ENCODE data around the gene HRH2. TPM values are rescaled to one million over a fixed set of nuclear protein-coding genes. Genes with fewer than 3 reads are reported as not detected.
A peak's percentile ranks its signal among the peaks of the same experiment; 100 is the strongest.

HRH2 gene
- total and polyA plus RNA-seq, 2 experiments from 2014 or later, result not detected

- no peak overlapping the region for H3K4me3 ChIP-seq
- H3F3A ChIP-seq (ENCODE audit: insufficient read depth), result no peaks in the 10 kb centered on the region
- H3K27me3 ChIP-seq (replicated peaks; ENCODE audit: insufficient read depth), result no peaks in the 10 kb centered on the region
- no peaks in the 10 kb centered on the region for H3K36me3 ChIP-seq (ENCODE audit: low read depth)
- H3K9ac ChIP-seq, result no peak overlapping the region
- H3K79me2 ChIP-seq (ENCODE audit: insufficient read depth), result no peaks in the 10 kb centered on the region
- no peak overlapping the region for H2AFZ ChIP-seq
- in situ Hi-C loops (cut with MboI), result loop anchor here (25.0 kb wide), 1 partner anchor 595 kb away; no protein-coding TSS in a partner anchor
- H3K4me2 ChIP-seq (ENCODE audit: unreplicated experiment), result no peak overlapping the region
- H4K20me1 ChIP-seq (ENCODE audit: insufficient read depth), result no peaks in the 10 kb centered on the region
- TF ChIP-seq EZH2 (IDR thresholded peaks at IDR 0.05; ENCODE audit: insufficient read depth, poor library complexity, severe bottlenecking) (no peak), EZH2phosphoT487 (IDR thresholded peaks at IDR 0.05; ENCODE audit: insufficient read depth, low read depth) (no peak)
- H3K4me1 ChIP-seq (ENCODE audit: insufficient read depth), result no peaks in the 10 kb centered on the region
- H3K9me3 ChIP-seq (ENCODE audit: low read depth), result no peaks in the 10 kb centered on the region
- H3K9me2 ChIP-seq (ENCODE audit: insufficient read depth), result no peaks in the 10 kb centered on the region
- no peak overlapping the region for H3K27ac ChIP-seq
- 35 to 40% methylated on average over 8 to 10 of the region's 10 CpGs for WGBS, 2 experiments (ENCODE audit: low coverage in 1 of 2, low lambda C conversion rate in 2 of 2, missing lambda C conversion rate in 2 of 2)
- no peak for DNase-seq
Observed at GRCh38 chr5:175742290-175742994, 84.6 kb downstream of the HRH2 start.

GRCh38 chr5:175743676-175744210 lies 85.9 kb downstream of the HRH2 start:
- Histone ChIP-seq H3K36me3 (ENCODE audit: low read depth) (no peaks in the 10 kb centered on the region), H3F3A (ENCODE audit: insufficient read depth) (no peaks in the 10 kb centered on the region), H3K27me3 (replicated peaks; ENCODE audit: insufficient read depth) (no peaks in the 10 kb centered on the region), H3K4me2 (ENCODE audit: unreplicated experiment) (no peak overlapping the region), H2AFZ (no peak overlapping the region), H3K27ac (no peak overlapping the region), H3K9me2 (ENCODE audit: insufficient read depth) (no peaks in the 10 kb centered on the region), H4K20me1 (ENCODE audit: insufficient read depth) (no peaks in the 10 kb centered on the region), H3K4me3 (no peak overlapping the region), H3K4me1 (ENCODE audit: insufficient read depth) (no peaks in the 10 kb centered on the region), H3K9me3 (ENCODE audit: low read depth) (no peaks in the 10 kb centered on the region), H3K79me2 (ENCODE audit: insufficient read depth) (no peaks in the 10 kb centered on the region), H3K9ac (no peak overlapping the region)
- in situ Hi-C loops (cut with MboI), result loop anchor here (25.0 kb wide), 1 partner anchor 594 kb away; no protein-coding TSS in a partner anchor
- no peak for TF ChIP-seq EZH2phosphoT487 (IDR thresholded peaks at IDR 0.05; ENCODE audit: insufficient read depth, low read depth)
- no peak for TF ChIP-seq EZH2 (IDR thresholded peaks at IDR 0.05; ENCODE audit: insufficient read depth, poor library complexity, severe bottlenecking)
- 20 to 36% methylated on average over 1 of the region's 1 CpG for WGBS, 2 experiments (ENCODE audit: low coverage in 1 of 2, low lambda C conversion rate in 2 of 2, missing lambda C conversion rate in 2 of 2)
- peak; percentile 15 for DNase-seq

- H3F3A ChIP-seq (ENCODE audit: insufficient read depth), result no peaks in the 10 kb centered on the region
- H2AFZ ChIP-seq, result no peak overlapping the region
- no peaks in the 10 kb centered on the region for H3K79me2 ChIP-seq (ENCODE audit: insufficient read depth)
- no peak overlapping the region for H3K4me3 ChIP-seq
- 20 to 31% methylated on average over 3 of the region's 3 CpGs for WGBS, 2 experiments (ENCODE audit: low coverage in 1 of 2, low lambda C conversion rate in 2 of 2, missing lambda C conversion rate in 2 of 2)
- no peaks in the 10 kb centered on the region for H3K9me3 ChIP-seq (ENCODE audit: low read depth)
- in situ Hi-C loops (cut with MboI), result loop anchor here (25.0 kb wide), 1 partner anchor 592 kb away; no protein-coding TSS in a partner anchor
- H3K36me3 ChIP-seq (ENCODE audit: low read depth), result no peaks in the 10 kb centered on the region
- DNase-seq, result no peak
- H3K27ac ChIP-seq, result no peak overlapping the region
- H4K20me1 ChIP-seq (ENCODE audit: insufficient read depth), result no peaks in the 10 kb centered on the region
- no peak overlapping the region for H3K4me2 ChIP-seq (ENCODE audit: unreplicated experiment)
- no peaks in the 10 kb centered on the region for H3K4me1 ChIP-seq (ENCODE audit: insufficient read depth)
- H3K9me2 ChIP-seq (ENCODE audit: insufficient read depth), result no peaks in the 10 kb centered on the region
- no peak overlapping the region for H3K9ac ChIP-seq
- H3K27me3 ChIP-seq (replicated peaks; ENCODE audit: insufficient read depth), result no peaks in the 10 kb centered on the region
- TF ChIP-seq EZH2 (IDR thresholded peaks at IDR 0.05; ENCODE audit: insufficient read depth, poor library complexity, severe bottlenecking), result no peak
- TF ChIP-seq EZH2phosphoT487 (IDR thresholded peaks at IDR 0.05; ENCODE audit: insufficient read depth, low read depth), result no peak
Observed at GRCh38 chr5:175745210-175745609, 87.3 kb downstream of the HRH2 start.

- in situ Hi-C loops (cut with MboI), result loop anchor here (25.0 kb wide), 1 partner anchor 590 kb away; no protein-coding TSS in a partner anchor
- H3K4me3 ChIP-seq, result no peak overlapping the region
- no peaks in the 10 kb centered on the region for H4K20me1 ChIP-seq (ENCODE audit: insufficient read depth)
- no peak overlapping the region for H2AFZ ChIP-seq
- no peaks in the 10 kb centered on the region for H3K36me3 ChIP-seq (ENCODE audit: low read depth)
- no peaks in the 10 kb centered on the region for H3K9me3 ChIP-seq (ENCODE audit: low read depth)
- H3K4me1 ChIP-seq (ENCODE audit: insufficient read depth), result no peaks in the 10 kb centered on the region
- no peak overlapping the region for H3K27ac ChIP-seq
- H3K79me2 ChIP-seq (ENCODE audit: insufficient read depth), result no peaks in the 10 kb centered on the region
- no peak overlapping the region for H3K4me2 ChIP-seq (ENCODE audit: unreplicated experiment)
- peak; percentile 30 for DNase-seq
- no peak for TF ChIP-seq EZH2 (IDR thresholded peaks at IDR 0.05; ENCODE audit: insufficient read depth, poor library complexity, severe bottlenecking)
- no peak for TF ChIP-seq EZH2phosphoT487 (IDR thresholded peaks at IDR 0.05; ENCODE audit: insufficient read depth, low read depth)
- H3K9ac ChIP-seq, result no peak overlapping the region
- no peaks in the 10 kb centered on the region for H3K27me3 ChIP-seq (replicated peaks; ENCODE audit: insufficient read depth)
- whole genome bisulfite sequencing, 2 experiments (ENCODE audit: low coverage in 1 of 2, low lambda C conversion rate in 2 of 2, missing lambda C conversion rate in 2 of 2), result 22 to 23% methylated on average over 2 of the region's 2 CpGs
- H3F3A ChIP-seq (ENCODE audit: insufficient read depth), result no peaks in the 10 kb centered on the region
- no peaks in the 10 kb centered on the region for H3K9me2 ChIP-seq (ENCODE audit: insufficient read depth)
Observed at GRCh38 chr5:175746851-175747250, 89.0 kb downstream of the HRH2 start.
